GM18519 (cell line): ENCODE data around the gene C19orf73.
"Not testable (repeated sequence)": the region's sequence is repeated elsewhere in the genome, so short reads cannot be mapped to it uniquely, and the experiment has no call there.

Source experiments
- ATAC-seq: cut with Tn5 transposase; IDR thresholded peaks from one replicate; pipeline ENCODE4 v1.9.1; 2021; ENCODE audit warnings: mild to moderate bottlenecking, moderate library complexity; ENCODE audit not compliant: unreplicated experiment, low FRiP score

Gene C19orf73

GRCh38 chr19:49149652-49150105 is 30.7 kb upstream of the C19orf73 start:
- no peak for ATAC-seq

GRCh38 chr19:49148784-49149651 is 30.1 kb upstream of the C19orf73 start:
- ATAC-seq = no peak

GRCh38 chr19:49148044-49148682 is 29.2 kb upstream of the C19orf73 start:
- no peak for ATAC-seq

- ATAC-seq = not testable (repeated sequence)
These were observed 27.4 kb upstream of the C19orf73 start for GRCh38 chr19:49146408-49146770.

- no peak for ATAC-seq
These were observed 26.8 kb upstream of the C19orf73 start for GRCh38 chr19:49145573-49146407.

- no peak for ATAC-seq
These were observed 24.0 kb upstream of the C19orf73 start for GRCh38 chr19:49142866-49143335.

GRCh38 chr19:49141352-49141751 is 22.4 kb upstream of the C19orf73 start:
- ATAC-seq = no peak

GRCh38 chr19:49140951-49141350 is 22.0 kb upstream of the C19orf73 start:
- ATAC-seq = no peak

GRCh38 chr19:49136771-49137171 is 17.8 kb upstream of the C19orf73 start:
- no peak for ATAC-seq

- ATAC-seq = no peak
These were observed 16.7 kb upstream of the C19orf73 start for GRCh38 chr19:49135686-49136085.

- no peak for ATAC-seq
These were observed 14.9 kb upstream of the C19orf73 start for GRCh38 chr19:49133621-49134454.

GRCh38 chr19:49132974-49133609 is 14.1 kb upstream of the C19orf73 start:
- ATAC-seq = no peak

GRCh38 chr19:49130325-49130724 is 11.4 kb upstream of the C19orf73 start:
- no peak for ATAC-seq

- ATAC-seq = no peak
These were observed 10.3 kb upstream of the C19orf73 start for GRCh38 chr19:49129238-49129583.

- no peak for ATAC-seq
These were observed 9.7 kb upstream of the C19orf73 start for GRCh38 chr19:49128545-49129237.

GRCh38 chr19:49127674-49128544 is 9.0 kb upstream of the C19orf73 start:
- ATAC-seq = peak; percentile 63

- not testable (repeated sequence) for ATAC-seq
These were observed 8.3 kb upstream of the C19orf73 start for GRCh38 chr19:49127225-49127624.

GRCh38 chr19:49126575-49126974 is 7.6 kb upstream of the C19orf73 start:
- ATAC-seq = no peak
